GM21723 (cell line): ENCODE measurements around the gene TMUB2.
"Not testable (repeated sequence)": the region's sequence is repeated elsewhere in the genome, so short reads cannot be mapped to it uniquely, and the experiment has no call there.

Experiments
- ATAC-seq: cut with Tn5 transposase; IDR thresholded peaks from one replicate; pipeline ENCODE4 v1.9.1; 2021; ENCODE audit warnings: mild to moderate bottlenecking, moderate library complexity; ENCODE audit not compliant: unreplicated experiment

The TMUB2 gene

DNA sequence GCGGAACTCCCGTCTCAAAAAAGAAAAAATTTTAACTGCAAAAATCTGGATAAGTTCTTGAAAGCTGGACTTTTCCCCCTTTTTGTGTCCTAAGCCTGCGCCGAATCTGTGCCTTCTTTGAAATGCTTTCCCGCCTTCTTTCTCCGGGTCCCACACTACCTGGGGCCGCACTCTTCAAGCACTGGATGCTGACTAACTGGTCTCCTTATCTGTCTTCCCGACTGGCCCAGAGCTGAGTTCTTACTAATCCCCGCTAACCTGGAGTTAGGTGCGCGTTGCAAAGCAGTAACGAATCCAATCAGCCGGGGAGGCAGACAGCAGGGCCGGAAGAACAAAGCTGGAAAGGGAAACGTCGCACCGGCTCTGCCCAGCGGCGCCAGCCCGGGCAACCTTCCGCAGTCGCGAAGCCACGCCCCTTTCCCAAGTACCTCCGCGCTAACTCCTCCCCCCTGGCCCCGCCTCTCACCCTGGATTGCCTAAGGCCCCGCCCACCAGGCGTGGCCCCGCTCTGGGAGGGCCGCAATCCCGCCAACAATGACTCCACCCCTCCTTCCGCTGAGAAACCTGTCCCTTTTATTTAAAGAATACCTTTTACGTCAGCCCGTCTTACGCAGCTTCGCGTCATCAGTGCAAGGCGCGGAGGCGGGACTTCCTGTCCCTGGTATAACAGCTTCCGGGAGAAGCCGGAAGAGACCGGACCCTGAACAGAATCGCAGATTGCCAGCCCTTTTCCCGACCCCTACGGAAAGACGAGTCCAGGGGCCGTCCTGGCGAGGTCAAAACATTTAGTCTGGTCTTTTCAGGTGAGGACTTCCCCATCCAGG, at the start of gene TMUB2:
TMUB2 (plus strand) TSS at position 666 of the 824 bp plus-strand sequence. CDS start 737 bp downstream, outside the sequence.
- ATAC-seq: peak; percentile 79

DNA sequence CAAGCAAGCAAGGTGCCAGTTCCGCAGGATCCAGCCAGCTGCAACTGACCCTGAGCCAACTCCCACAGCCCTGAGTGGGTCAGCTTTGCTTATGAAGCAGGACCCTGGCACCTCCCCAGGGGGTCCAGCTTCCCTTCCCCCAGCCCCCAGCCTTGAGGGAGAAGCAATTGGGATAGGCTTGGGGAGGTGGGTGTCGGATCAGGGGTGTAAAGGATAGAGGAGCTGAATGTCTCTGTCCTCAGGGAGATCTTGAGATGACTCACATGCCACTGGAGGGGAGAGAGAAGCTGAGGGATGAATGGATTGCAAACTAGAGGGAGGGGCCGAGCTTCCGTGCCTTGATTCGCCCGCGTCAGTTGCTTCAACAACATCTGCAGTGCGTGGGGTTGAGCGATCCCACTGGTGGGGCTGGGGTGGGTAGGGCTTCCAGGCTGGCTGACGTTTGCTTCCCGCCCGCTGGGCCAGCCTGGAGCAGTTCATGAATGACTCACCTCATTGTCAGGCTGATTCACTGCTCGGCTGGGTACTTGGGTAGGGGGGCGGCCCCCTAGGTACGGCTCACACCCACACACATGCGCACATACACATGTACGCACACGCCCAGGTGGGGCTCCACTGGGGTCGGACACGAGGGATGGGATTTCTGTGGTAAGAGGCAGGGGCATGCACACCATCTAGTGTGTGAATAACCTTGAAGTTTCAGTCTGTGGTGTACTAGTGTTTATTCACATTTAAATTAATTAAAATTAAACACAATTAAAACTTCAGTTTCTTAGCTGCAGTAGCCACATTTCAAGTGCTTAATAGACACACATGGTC, 48.7 kb upstream of the TMUB2 start:
- no peak for ATAC-seq

DNA sequence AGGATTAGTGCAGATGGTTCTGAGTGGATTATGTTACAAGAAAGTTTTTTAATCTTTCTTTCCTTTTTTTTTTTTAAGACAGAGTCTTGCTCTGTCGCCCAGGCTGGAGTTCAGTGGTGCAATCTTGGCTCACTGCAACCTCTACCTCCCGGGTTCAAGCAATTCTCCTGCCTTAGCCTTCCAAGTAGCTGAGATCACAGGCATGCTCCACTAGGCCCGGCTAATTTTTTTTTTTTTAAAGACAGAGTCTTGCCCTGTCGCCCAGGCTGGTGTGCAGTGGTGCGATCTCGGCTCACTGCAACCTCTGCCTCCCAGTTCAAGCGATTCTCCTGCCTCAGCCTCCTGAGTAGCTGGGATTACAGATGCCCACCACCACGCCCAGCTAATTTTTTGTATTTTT, 42.9 kb upstream of the TMUB2 start:
- not testable (repeated sequence) for ATAC-seq

DNA sequence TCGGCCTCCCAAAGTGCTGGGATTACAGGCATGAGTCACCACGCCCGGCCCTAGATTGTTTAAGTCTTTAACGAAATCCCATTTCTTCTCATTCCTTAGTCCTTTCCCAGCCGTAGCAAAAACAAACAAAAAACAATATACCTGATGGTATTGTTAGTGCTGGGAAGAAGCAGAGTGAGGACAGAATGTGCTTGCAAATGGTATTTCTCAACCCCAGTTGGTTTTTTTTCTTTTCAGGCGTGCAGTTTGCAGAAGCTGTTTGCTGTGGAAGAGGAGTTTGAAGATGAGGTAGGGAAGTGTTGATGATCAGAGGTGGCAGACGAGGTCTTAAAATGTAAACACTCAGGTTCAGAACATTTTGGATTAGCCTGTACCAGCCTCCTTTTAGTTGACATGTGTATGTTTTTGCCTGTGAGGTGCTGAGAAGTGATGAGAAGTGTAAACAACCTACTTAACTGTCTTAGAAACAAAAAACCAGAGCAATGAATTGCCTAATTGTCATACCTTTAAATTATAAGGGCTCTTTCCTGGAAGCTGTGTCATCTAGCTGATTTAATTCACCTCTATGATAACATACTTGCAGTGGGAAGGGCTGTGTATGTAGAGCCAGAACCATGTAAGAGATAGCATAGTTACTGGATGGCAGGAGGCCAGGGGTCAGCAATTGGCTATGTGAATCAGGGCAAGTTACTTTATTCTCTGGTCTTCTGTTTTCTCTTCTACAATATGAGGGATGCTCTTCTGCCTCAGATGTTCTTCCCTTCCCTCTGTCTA, 41.6 kb upstream of the TMUB2 start:
- ATAC-seq: no peak

DNA sequence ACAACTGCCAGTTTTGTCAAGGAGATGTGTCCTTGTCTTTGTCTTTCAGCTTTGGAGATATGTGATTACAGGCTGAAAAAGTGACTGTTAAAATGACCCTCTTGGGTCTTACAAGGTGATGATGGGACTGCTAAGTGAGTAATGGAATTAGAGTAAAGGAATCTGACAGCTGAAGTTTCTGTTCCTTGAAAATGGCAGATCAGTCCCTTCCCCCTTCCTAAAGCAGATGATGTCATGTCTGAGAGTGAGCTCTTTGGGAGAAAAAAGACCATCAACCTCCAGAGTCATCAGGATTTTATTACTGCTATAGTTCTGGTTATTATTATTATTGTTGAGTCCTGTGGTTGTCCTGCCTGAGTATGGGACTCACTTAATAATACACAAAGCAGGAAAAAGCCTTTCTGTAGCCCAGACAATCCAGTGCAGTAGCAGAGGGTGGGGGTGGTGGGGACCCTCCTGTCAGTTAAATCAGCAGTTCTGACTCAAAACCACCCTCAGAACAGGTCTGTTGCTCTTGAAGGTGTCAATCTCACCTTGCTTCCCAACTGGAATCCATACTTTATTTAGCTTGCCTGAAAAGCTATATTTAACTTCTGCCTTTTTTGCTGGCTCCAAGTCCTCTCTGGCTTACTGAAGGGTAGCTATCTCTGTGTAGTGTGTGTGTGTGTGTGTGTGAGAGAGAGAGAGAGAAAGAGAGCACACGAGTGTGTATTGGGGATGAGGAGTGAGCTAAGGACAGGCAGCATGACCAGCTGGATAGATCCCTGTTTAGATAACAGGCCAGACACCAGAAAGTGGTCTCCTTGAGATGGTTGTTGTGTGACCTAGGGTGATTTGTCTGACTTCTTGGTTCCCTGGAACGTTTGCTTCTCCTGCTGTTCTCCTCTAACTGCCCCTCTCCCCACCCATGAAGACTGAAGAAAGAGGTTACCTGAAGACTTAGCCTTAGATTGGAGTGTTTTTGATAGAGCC, 40.1 kb upstream of the TMUB2 start:
- no peak for ATAC-seq

DNA sequence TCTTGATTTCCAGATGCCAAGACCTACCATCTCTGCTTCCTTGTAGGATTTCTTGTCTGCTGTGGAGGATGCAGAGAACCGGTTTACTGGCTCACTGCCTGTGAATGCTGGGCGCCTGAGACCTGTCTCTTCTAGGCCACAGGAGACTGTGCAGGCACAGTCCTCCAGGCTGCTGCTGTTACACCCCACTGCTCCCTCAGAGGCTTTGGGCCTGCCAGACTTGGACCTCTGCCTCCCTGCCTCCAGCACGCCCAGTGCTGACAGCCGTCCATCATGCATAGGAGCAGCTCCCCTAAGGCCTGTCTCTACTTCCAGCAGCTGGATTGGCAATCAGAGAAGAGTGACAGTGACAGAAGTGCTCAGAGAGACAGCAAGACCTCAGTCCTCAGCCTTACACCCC, 39.0 kb upstream of the TMUB2 start:
- no peak for ATAC-seq

DNA sequence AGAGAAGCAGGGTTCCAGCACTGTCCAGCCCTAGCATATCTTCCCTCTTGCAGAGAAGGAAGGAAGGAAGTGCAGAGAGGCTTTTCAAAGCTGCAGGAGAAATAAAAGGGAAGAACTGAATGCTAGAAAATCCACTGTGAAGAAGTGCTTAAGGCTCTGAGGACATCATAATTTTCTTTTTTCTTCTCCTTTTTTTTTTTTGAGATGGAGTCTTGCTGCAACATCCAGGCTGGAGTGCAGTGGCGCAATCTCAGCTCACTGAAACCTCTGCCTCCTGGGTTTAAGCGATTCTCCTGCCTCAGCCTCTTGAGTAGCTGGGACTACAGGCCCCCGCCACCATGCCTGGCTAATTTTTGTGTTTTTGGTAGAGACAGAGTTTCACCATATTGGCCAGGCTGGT, 37.7 kb upstream of the TMUB2 start:
- not testable (repeated sequence) for ATAC-seq

DNA sequence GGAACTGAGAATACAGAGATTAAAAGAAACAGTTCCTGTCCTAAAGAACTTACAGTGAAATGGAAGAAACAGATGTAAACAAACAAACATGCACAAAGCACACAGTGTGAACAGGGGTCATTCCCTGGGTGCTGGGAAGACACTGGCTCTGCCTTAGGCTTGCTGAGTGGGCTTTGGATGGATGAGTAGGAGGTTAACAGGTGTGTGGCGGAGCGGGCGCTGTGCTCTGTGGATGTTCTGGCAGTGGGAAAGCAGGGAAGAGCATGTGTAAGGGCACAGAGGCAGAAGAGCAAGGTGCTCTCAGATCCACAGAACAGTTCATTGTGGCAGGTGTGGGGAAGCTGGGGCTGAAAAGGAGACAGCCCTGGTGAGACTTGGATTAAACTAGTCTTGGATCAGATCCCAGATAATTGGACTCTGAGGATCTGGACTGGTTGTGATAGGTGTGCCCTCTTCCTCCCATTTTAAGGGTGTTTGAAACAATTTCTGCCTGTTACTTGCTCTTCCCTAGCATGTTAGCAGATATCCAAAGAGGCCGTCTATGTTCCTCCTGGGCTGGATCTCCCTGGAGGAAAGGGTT, 36.9 kb upstream of the TMUB2 start:
- no peak for ATAC-seq

DNA sequence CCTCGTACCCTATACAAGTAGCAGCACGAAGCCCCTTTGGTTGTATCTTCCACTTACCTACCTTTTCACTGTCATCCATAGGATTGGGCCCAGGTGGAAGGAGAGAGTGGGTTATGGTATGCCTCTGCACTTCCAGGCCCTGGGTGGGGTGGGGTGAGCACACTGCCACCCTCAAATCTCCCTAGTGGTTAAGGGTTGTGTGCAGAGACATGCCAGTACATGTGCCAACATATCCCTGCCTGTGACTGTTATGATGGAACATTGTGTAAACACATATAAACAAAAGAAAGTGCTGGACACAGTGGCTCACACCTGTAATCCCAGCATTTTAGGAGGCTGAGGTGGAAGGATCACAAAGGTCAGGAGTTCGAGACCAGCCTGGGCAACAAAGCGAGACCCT, 33.9 kb upstream of the TMUB2 start:
- ATAC-seq: no peak

DNA sequence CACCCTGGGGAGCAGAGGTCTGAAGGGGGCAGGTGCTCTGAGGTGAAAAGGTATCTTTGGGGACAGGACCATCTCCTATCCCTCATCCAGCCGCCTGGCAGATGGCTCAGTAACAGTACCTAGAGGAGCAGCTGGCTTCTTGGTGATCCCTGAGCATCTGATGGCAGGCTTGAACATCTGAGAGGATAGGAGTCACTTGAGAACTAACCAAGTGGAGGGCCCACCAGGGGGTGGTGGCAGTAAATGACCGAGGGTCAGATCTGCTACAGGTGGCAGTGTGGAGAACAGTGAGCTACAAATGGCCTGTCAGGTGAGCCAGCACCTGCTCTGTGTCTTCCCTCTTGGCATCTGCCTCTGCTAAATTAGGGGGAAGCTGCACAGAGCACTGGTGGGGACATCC, 31.3 kb upstream of the TMUB2 start:
- no peak for ATAC-seq

DNA sequence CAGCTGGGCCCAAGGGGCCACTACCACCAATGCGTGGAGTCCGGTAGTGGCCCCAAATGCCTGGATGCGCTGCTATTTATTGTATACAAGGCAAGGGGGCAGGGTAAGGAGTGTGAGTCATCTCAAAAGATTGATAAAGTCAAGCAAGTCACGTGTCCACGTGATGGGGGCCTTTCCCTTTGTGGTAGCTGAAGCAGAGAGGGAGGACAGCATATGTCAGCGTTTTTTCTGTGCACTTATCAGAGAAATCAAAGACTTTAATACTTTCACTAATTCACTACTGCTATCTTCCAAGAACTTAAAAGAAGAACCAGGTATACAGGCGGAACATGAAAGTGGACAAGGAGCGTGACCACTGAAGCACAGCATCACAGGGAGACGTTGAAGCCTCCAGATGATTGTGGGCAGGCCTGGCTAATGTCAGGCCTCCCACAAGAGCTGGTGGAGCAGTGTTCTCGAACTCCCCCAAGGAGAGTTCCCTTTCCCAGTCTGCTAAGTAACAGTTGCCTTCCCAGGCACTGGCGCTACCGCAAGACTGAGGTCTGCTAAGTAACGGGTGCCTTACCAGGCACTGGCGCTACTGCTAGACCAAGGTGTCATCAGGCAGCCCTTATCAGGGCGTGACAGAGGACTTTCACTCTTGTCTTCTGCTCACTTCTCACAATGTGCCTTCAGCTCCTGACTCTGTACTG, 27.1 kb upstream of the TMUB2 start:
- no peak for ATAC-seq

DNA sequence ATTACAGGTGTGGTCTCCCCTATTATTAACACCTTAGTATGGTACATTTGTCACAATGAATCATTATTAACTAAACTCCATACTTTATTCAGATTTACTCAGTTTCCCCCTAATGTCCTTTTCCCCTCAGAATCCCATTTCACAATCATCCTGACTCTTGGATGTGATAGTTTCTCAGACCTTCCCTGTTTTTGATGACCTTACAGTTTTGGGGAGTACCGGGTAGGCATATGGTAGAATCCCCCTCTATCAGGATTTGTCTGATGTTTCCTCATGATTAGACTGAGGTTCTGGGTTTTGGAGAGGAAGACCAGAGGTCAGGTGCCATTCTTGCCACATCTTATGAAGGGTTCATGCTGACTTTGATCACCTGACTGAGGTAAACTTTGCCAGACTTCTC, 22.3 kb upstream of the TMUB2 start:
- ATAC-seq: no peak

DNA sequence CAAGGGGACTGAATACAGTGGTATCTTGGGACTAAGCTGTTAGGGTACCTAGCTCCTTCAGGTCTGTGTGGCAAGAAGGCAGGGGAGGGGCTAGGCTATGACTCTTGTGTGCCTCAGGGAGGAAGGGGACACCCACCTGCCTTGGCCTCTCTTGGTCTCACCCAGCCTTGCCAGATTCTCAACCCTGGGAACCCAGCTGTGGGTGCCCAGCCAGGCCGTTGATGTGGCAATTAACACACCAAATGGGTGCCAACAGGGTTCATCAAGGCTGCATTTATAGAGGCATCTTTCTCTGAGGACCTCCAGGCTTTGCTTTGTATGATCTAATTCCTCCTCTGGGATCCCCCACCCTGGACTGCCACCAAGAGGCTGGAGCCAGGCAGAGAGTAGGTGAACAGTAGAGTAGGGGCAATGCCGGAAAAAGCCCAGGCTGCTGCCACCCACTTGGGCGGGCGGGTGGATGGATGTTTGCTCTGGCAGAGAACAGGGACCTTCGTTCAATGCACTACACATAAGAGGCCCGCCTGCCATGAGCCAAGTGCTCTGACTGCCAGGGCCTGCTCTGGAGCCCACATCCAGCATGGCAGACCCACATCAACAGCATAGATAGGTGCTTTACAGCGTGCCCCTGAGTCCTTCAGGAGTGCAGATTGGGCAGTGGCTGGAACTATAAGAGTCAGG, 19.5 kb upstream of the TMUB2 start:
- ATAC-seq: no peak

DNA sequence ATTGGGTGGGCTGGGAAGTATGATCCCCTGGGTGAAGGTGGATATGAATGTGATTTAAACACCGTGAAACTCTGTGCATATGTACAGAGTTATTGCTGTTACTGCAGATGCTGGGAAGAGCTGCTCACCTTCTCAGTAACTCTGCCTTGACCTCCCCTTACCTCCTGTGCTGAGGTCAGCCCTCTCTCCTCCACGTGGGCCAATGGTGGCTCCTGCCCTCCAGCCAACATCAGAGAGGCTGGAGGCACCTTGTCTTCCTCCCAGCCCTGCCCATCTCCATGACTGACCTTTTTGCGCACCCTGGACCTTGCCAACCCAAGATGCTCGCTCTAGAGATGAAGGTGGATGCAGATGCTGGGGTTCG, 16.7 kb upstream of the TMUB2 start:
- ATAC-seq: no peak

DNA sequence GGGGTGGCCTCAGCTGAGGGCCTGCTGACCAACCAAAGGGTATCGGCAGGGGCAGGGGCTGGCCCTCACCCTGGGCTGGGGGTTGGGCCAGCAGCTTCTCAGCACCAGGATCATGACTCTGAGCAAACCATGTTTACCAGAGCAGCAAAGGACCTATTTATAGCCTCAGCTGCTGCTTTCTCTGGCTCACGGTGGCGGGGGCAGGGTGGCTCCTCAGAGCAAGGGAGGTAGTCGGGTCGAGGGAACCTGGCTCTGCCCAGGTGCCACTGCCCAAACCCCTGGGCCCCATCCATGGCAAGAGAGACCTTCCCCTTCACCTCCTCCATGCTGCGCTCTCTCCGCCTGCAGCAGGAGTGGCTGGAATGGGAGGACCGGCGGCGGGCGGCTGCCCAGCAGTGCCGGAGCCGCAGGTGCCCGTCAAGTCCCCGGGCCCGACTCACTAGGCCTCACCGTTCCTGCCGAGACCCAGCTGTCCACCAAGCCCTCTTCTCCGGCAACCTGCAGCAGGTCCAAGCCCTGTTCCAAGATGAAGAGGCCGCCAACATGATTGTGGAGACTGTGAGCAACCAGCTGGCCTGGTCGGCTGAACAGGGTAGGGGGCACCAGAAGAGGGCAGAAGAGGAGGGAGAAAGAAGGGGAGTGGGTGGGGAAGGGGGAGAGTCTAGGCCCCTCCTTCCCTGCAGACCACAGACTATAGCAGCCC, 16.1 kb upstream of the TMUB2 start, which contains the start of gene ASB16:
ASB16 (plus strand) TSS at position 206 of the 703 bp plus-strand sequence; CDS start at position 292, 86 bp downstream.
- no peak for ATAC-seq

DNA sequence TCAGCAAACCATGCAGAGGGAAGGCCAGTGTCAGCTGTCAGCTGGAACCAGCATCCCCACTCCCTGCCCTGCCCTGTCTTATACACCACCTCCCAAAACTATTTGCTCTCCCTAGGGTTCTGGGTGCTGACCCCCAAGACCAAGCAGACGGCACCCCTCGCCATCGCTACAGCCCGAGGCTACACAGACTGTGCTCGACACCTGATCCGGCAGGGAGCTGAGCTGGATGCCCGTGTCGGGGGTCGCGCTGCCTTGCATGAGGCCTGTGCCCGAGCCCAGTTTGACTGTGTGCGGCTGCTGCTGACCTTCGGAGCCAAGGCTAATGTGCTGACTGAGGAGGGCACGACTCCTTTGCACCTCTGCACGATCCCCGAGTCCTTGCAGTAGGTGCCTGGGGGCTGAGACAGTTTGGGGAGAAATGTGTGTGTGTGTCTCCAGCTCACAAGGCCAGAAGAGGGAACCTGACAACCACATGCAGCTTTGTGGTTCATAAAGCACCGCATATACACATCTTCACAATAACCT, 14.8 kb upstream of the TMUB2 start:
- ATAC-seq: no peak

DNA sequence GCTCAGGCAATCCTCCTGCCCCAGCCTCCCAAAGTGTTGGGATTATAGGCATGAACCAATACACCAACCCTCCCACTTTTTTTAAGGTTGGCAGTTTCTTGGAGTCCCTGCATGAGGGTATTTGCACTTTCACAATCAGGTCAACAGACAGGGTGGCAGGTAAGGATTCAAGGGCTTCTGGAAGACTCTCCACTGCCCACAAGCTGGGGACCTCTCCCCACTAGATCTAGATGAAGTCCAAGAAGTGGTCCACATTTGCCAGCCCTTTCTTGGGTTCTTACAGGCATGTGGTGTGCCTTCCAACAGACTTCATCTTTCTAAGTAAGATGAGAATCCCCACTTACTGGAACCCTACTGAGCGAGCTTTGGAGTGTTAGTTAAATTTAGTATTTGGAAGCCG, 12.3 kb upstream of the TMUB2 start:
- ATAC-seq: no peak

DNA sequence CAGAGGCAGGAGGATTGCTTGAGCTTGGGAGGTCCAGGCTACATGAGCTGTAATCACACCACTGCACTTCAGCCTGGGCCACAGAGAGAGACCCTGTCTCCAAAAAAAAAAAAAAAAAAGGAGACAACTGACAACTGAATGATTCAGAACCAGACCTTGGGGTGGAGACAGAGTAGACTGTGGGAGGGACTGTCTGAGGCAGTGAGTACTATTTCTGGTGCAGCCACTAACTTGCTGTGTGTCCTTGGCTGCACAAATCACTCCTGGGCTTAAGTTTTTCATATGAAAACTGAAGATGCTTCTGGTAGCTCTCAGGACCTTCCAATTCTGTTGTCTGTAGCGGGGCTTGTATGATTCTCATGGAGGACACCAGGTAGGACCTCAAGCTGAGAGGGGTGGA, 10.5 kb upstream of the TMUB2 start:
- ATAC-seq: no peak
